Stimulated activated CD4-positive, alpha-beta T cell treated with anti-CD3 and anti-CD28 coated beads, Interleukin-1b, Interleukin-23, amount 100 ng/mL, for 4 hours (primary cell): ENCODE data around the gene SERBP1.
A peak's percentile ranks its signal among the peaks of the same experiment; 100 is the strongest.

Source experiments
- DNase-seq, 2 donors: peaks; one replicate each; pipeline ENCODE4 v3.0.0-alpha.2; 2020; ENCODE audit warnings: low read depth in 2 of 2

Gene SERBP1

DNA sequence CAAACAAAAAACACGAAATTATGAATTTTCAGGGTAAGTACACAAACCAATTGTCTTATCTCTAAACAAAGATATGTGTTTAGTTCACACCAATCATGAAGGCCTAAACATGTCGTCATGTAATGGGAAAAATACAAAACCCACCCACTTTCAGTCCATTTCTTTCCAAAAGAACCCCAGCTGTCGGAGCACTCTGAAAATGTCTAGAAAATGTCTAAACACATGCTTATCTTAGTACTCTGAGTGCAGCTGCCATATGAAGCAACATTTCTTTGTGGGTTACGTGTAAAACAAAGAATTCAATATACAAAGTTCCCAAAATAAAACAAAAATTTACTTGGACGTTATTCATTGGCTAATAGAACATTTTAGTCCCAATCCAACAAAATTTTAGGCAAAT is 22.7 kb downstream of the SERBP1 start:
- DNase-seq = no peak

DNA sequence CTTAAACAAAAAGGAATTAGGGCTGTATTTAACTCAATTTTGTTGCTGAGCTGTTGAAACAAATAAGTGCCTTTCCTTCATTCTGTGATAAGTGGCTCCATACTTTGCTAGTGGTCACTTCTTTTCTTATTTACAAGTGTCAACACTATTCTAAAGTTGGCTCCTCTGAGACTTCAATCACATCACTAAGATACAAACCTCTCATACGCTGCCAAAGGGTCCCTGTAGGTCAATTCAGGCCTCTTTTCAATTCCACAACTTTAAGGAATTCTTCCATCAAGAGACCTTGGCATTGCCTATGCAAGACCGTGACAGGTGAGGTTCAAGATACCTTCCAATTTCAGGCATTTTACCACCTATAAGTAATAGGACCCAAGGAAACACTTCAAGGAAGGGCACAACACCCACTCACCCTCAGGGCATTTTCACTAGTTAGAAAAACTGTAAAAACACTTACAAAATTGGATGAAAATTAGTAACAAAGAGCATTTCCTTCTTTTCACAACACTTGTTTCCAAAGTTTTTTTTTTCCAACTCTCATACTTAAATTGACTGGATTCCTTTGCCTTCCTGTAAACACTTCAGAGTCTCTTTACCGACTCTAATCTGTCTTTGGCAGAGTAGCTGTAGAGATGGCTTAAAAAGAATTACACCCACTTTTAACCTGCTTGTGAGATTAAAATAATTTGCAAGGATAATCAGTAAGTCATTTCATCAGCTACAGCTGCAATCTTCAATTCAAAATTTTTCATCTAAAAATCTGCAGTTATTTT is 24.5 kb downstream of the SERBP1 start:
- no peak for DNase-seq

DNA sequence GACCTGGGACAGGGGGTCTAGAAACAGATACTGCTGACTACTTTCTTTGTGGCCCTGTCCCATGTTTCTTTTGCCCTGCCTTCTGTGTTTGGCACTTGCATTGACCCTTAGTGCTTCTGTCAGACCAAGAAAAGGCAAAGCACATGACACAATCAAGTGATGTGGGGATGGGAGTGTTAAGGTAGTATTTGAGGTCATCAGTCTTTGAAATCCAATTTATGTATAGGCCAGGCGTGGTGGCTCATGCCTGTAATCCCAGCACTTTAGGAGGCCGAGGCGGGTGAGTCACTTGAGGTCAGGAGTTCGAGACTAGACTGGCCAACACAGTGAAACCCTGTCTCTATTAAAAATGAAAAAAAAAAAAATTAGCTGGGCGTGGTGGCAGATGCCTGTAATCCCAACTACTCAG is 26.0 kb downstream of the SERBP1 start:
- no peak for DNase-seq

- no peak for DNase-seq
Observed at GRCh38 chr1:67401443-67401842, 28.8 kb downstream of the SERBP1 start.

DNA sequence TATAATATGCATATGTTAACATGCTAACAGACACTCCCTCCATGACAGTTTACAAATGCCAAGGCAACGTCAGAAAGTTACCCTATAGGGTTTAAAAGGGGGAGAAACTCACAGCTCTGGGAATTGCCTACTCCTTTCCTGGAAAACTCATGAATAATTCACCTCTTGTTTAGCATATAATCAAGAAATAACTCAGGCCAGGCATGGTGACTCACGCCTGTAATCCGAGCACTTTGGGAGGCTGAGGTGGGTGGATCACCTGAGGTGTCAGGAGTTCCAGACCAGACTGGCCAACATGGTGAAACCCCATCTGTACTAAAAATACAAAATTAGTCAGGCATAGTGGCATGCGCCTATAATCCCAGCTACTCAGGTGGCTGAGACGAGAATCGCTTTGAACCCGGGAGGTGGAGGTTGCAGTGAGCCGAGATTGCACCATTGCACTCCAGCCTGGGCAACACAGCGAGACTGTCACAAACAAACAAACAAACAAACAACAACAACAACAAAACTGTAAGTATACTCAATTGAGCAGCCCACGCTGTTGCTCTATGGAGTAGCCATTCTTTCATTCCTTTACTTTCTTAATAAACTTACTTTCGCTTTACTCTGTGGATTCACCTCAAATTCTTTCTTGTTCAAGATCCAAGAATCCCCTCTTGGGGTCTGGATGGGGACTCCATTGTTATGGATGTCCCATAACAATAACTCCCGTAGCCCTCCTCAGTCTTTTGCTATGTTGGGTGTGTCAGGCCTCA is 30.0 kb downstream of the SERBP1 start:
- peak in 1 of 2 donors; percentile 22 for DNase-seq

GRCh38 chr1:67399199-67399993 is 30.8 kb downstream of the SERBP1 start:
- no peak for DNase-seq

- no peak for DNase-seq
Observed at GRCh38 chr1:67394548-67394947, 35.7 kb downstream of the SERBP1 start.

DNA sequence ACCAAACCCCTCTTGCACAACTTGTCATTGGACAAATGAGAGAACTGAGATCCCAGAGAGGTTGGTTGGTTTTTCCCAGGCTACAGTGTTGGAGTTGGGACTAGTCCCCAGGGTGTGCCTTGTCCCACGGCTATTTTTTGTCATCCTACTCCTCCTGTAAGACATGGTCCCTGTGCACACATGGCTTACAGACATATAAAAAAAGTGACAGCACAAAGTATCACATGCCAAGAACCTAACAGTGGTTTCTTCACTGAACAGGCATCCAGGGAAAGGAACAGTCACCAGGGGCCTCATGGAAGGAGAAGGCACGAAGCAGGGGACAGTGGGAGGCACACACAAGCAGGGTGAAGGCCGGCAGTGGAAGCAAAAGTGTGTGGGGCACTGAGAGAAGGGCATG is 36.5 kb downstream of the SERBP1 start:
- no peak for DNase-seq

DNA sequence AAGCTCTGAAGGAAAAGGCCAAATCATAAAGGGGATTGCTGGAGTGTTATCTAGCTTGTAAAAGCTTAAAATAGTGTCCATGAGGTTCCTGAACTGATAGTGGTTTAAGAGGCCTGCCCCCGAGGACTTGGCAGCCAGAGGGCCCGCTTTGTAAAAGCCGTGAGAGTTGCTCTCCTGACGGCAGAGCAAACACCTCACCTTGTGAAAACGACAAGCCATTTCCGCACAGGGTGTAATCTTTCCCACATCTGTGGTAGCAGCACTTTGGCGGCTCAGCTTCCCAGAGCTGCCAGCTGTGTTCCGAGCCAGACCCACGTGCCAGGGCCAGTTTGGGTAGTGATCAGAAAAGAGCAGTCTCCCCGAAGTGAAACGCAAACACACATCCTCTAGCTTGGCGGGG is 37.0 kb downstream of the SERBP1 start:
- no peak for DNase-seq

DNA sequence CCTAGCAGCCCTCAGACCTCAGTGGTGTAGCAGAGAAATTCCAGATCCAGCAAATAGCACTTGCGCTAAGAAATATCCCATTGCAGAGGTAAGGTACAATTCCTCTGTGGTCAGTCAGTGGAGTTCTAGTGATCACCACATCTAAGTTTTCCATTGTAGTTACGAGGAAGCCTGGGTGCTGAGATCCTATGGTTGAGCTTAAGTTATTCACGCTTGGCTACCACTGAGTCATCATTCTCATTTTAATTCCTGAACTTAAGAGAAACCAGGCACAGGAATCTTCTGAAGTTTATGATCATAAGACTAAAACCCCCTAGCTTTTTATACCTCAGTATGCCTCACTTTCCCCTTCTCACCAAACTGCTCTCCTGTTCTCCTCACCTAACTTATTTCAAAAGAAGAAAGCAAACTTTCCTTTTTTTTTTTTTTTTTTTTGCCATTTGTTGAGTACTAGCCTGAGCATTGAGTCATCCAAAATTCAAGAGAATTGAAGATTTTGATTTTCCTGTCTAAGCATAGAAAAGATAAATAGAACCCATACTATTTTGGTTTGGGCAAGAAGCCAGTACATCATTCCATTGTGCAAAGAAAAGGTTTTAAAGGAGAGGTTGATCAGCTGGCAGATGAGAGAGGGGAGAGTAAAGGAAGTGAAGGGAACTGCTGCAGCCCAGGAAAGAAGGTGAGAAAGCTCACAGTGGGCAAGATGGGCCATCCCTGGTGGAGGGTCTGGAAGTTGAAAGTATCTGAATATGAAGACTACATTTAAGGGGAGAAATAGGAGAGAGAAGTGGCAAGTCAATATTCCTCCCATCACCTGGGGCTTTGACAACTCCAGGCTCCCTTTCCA is 39.9 kb downstream of the SERBP1 start:
- no peak for DNase-seq

GRCh38 chr1:67383999-67384638 is 46.1 kb downstream of the SERBP1 start:
- no peak for DNase-seq

- DNase-seq = no peak
Observed at GRCh38 chr1:67382292-67382691, 47.9 kb downstream of the SERBP1 start.

DNA sequence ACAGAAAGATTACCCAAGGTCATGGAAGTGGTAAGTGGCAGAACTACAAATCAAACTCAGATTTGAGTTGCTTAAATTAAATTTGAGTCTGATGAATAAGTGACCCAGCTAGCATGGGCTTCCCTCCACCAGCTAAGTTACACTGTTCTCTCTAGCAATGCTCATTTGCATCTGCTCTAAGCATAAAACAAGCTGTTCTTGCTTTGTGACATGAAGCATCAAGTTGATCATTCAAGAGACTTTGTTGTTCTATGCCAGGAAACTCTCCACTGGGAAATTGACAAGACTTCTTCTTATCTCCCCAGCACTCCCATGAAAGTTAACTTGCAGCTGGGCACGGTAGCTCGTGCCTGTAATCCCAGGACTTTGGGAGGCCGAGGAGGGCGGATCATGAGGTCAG is 49.0 kb downstream of the SERBP1 start:
- DNase-seq = no peak

DNA sequence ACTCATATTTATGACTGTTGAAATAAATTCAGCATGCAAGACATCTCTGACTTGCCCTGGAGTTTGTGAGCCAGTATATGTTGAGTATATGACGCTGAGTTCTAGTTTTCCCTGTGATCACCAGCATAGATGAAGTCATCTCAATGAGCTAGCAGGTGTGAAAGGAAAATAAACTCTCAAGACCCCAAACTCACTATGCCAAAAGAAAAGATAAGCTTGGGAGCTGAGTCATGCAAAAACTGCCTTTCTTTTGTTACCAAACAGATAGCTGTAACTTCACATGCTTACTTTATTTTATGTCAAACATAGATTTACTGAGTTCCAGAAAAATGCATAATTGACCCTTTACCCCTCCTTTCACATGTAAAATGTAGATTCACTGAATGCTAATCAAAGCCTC is 52.9 kb downstream of the SERBP1 start:
- DNase-seq = no peak

- DNase-seq = no peak
Observed at GRCh38 chr1:67376381-67376780, 53.8 kb downstream of the SERBP1 start.

- no peak for DNase-seq
Observed at GRCh38 chr1:67372898-67373297, 57.3 kb downstream of the SERBP1 start.

GRCh38 chr1:67372136-67372535 is 58.1 kb downstream of the SERBP1 start:
- no peak for DNase-seq

DNA sequence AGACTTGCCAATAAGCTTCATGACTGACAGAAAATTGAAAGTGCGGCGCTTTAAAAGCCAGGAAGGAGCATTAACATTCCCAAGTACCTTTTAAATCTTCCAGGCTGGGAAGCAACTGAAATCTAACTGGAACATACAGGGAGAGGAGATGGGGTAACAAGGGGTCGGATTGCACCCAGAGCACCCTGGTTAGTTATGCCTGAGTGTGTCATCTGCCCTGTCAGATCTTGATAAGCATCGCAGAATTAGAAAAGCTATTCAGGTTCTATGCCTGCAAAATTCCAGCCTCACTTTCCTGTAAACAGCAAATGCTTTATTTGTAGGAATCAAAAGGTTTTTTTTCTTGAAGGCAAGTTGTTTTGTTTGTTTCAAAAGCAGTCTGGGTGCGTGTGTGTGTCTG is 58.5 kb downstream of the SERBP1 start:
- no peak for DNase-seq

DNA sequence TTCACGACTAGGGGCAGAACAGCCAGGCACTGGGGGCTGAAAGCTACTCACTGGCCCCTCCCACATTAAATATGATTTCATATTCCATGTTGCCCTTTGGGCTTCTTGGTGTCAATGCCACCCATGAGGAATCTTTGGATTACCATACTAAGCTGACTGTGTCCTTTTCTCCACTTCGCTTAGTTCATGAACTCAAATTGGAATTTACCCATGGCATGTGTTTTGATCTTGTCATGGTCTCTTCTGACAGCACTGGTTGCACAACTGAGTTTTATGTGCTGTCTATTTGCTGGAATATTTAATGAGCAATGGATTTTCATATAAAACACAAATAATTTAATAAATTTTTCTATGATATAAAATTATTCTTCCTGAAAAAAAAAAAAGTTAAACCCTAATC is 59.2 kb downstream of the SERBP1 start:
- DNase-seq = no peak

DNA sequence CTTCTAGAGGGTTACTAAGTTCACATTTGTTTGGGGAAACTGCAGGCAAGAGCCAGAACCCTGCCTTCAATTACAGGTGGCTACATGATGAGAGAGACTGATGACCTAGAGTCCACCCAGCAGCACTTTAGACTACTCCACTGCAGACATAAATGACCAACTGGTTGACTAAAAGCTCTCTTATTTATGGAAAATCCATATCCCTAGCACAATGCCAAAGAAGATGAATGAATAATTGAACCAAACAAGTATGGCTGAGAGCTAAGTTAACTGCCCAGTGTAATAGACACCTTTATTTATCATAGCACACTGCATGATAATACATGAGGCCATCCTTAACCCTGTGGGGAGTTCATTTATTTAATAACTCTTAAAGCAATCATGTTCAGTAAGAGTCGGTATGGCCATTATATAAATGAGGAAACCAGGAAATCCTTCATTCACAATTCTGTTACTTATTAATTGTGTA is 62.1 kb downstream of the SERBP1 start:
- no peak for DNase-seq
